ENCODE data around the gene MYO15A.

DNA sequence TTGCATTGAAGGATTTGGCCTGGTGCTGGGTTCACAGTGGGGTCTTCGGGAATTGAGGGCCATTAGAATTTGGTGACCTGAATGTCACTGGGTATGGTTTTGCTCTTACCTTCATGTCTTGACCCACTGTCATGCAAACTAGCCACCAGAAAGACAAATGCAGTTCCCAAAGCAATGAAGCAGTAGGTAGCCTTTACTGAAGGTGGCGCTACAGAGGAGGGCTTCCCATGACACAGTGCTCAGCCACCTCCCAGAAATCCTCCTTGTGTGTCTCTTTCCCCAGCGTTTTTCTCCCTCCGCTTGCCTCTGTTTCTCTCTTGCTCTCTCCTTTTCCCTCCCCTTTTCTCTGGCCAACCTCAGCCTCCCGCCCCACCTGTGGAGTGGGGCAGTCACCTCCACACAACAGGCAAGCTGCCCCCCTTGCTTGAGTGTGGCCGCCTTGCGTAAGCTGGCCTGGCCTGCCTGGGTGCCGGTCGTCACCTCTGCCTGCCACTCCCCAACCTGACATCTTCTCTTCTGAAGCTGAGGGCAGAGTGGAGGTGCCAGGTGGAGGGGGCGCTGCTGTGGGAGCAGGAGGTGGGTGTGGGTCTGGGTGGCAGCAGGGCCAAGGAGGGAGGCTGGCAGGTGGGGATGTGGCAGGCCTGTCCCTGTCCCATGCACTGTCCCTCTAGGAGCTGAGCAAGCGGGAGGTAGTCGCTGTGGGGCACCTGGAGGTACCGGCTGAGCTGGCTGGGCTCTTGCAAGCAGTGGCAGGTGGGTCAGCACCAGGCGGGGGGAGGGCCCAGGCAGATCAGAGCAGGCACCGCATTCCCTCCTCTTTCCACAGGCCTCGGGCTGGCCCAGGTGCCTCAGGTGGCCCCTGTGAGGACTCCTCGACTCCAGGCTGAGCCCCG, 34.7 kb downstream of the MYO15A start:
- TF ChIP-seq CTCF (IDR thresholded peaks at IDR 0.05) (no peak; the same call in 1 of the 2 replicates), POLR2AphosphoS5 (IDR thresholded peaks at IDR 0.05; ENCODE audit: low read depth, low read length) (no peak), SIN3A (IDR thresholded peaks at IDR 0.05; ENCODE audit: borderline replicate concordance, insufficient read depth, low read depth, low read length) (no peak)

Measured in Panc1 (cell line).